ENCODE data around the gene ESYT2.

DNA sequence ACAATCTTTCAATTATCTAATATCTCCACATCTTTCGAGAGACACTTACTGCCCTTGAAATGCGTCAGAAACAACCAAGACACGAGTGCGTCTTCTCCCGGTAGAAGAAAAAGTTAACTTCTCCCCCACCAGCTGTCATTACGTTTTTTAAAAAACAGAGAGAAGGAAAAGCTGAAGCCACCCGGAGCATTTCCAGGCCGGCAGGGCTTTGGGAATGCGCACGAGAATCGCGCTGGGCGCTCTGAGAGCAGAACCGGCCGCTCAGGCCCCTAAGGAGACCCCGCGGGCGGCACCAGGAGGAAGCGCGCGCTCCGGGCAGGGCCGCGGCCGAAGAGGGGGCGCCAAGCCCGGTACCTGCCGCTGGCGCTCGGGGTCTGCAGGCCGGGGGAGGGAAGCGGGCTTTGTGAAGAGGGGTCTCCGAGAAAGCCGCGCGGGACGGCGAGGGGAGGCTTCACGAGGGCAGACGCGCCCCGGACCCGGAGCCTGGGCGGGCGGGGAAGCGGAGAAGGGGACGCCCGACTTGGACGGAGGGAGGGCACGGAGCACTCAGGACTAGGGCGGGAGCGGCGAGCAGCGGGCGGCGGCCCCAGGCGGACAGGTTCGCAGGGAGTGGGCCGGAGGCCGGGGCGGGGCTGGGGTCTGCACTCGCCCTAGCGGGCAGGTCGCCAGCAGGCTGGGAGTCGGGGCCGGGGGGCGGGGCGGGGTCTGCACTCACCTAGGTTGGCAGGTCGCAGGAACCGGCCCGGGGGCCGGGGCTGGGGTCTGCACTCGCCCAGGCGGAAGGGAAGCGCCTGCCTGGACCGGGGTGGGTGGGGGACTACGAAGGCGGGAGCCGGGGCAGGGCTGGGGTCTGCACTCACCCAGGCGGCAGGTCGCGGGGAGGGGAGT, 932 bp downstream of the ESYT2 start:
- no peak for TF ChIP-seq NRF1 (IDR thresholded peaks at IDR 0.05; ENCODE audit: low read depth, low read length)
- no peak for TF ChIP-seq RAD21 (IDR thresholded peaks at IDR 0.05; ENCODE audit: low read length)
- TF ChIP-seq, protein P1, sequence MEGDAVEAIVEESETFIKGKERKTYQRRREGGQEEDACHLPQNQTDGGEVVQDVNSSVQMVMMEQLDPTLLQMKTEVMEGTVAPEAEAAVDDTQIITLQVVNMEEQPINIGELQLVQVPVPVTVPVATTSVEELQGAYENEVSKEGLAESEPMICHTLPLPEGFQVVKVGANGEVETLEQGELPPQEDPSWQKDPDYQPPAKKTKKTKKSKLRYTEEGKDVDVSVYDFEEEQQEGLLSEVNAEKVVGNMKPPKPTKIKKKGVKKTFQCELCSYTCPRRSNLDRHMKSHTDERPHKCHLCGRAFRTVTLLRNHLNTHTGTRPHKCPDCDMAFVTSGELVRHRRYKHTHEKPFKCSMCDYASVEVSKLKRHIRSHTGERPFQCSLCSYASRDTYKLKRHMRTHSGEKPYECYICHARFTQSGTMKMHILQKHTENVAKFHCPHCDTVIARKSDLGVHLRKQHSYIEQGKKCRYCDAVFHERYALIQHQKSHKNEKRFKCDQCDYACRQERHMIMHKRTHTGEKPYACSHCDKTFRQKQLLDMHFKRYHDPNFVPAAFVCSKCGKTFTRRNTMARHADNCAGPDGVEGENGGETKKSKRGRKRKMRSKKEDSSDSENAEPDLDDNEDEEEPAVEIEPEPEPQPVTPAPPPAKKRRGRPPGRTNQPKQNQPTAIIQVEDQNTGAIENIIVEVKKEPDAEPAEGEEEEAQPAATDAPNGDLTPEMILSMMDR (IDR thresholded peaks at IDR 0.05): no peak; the same call in 1 of the 2 replicates
- no peak for TF ChIP-seq NFIC (IDR thresholded peaks at IDR 0.05; ENCODE audit: borderline replicate concordance)
- no peak for TF ChIP-seq EZH2phosphoT487 (IDR thresholded peaks at IDR 0.05; ENCODE audit: borderline replicate concordance, low read depth)

Data from SK-N-SH (cell line).